Activated naive CD4-positive, alpha-beta T cell treated with anti-CD3 and anti-CD28 coated beads, Interleukin-2, amount 50 U/mL, for 24 hours (primary cell): ENCODE data around the gene CDKAL1.
"Not testable (repeated sequence)": the region's sequence is repeated elsewhere in the genome, so short reads cannot be mapped to it uniquely, and the experiment has no call there.

ENCODE experiments used
- H3K27ac Mint-ChIP-seq: one replicate; pipeline ENCODE4 v1.8.0; 2021; ENCODE audit warnings: mild to moderate bottlenecking, mixed read lengths
- H3K27me3 Mint-ChIP-seq: one replicate; pipeline ENCODE4 v1.8.0; 2021; ENCODE audit warnings: mixed read lengths
- H3K36me3 Mint-ChIP-seq: one replicate; pipeline ENCODE4 v1.8.0; 2021; ENCODE audit warnings: mixed read lengths
- H3K4me1 Mint-ChIP-seq: one replicate; pipeline ENCODE4 v1.8.0; 2021; ENCODE audit warnings: mixed read lengths
- H3K4me3 Mint-ChIP-seq: one replicate; pipeline ENCODE4 v1.8.0; 2021; ENCODE audit warnings: mild to moderate bottlenecking, mixed read lengths
- H3K9me3 Mint-ChIP-seq: one replicate; pipeline ENCODE4 v1.8.0; 2021; ENCODE audit warnings: mixed read lengths

The CDKAL1 gene

DNA sequence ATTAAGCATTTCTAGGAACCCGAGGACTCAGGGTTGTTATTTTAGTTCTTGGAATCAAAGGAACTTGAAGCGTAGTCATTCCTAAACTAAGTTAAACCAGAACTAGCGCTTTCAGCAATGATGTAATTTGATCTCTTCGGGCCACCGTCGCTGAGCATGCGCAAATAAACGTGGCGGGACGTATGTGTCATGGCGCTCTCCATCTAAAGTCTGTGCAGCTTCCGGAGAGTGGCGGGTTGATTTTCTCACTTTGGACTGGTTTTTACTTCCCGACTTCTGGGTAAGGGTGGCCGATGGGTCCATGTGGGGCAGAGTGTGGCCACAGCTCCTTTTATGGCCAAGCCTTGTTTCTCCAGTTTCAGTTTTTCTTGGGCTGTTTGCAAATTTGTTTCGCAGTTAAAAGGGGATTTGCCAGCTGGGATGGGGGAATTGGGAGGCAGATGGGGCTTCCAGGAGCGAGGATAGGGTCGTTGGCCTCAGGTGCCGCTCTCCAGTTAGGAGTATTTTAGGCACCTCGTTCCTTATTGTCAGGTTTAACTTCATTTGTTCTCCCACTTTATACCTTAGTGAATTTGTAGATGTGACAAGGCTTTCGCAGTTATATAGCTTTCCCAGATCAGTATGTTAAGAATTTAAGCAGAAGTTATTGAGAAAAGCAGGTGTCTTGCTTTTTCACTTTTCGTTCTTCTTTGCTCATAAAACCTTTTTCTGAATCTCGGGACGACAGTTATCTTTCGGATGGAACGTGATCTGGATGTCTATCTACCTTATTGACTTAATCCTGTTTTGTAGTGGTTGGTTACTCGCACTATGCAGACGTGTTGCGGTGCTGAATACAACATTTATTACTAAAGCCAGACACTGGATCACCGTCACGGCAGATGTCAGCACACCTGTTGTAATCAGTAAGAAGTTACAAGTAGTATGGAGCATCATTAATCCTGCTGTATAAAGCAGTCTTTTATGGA, at the start of gene CDKAL1:
CDKAL1 (plus strand) TSS at position 163 of the 968 bp plus-strand sequence. CDS start 11,894 bp downstream, outside the sequence.
- peaks cover 44% of the 10 kb centered on the region for H3K4me1 Mint-ChIP-seq
- H3K4me3 Mint-ChIP-seq = peak within 1 kb of the TSS; percentile 99
- peaks cover 10% of the 10 kb centered on the region for H3K36me3 Mint-ChIP-seq
- peak within 1 kb of the TSS; percentile 99 for H3K27ac Mint-ChIP-seq
- H3K27me3 Mint-ChIP-seq = peaks cover 1% of the 10 kb centered on the region
- H3K9me3 Mint-ChIP-seq = no peaks in the 10 kb centered on the region

DNA sequence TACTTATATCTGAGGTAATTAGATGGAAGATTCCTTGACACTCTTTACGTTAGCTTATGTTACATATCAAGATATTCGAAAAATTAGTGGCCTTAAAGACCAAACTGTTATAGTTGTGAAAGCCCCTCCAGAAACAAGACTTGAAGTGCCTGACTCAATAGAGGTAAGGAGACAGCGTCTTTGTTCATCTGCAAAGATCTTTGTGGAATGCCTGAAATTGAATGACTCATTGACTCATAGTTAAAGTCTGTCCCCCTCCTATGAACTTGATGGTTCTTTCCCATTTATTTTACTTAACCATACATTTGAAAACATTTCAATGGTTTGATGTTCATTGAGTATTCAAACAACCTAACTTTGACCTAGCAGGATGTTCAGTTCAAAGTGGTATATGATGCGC, 47.6 kb upstream of the CDKAL1 start:
- no peak overlapping the region for H3K4me3 Mint-ChIP-seq
- peaks cover 20% of the 10 kb centered on the region for H3K36me3 Mint-ChIP-seq
- no peaks in the 10 kb centered on the region for H3K9me3 Mint-ChIP-seq
- H3K4me1 Mint-ChIP-seq = no peaks in the 10 kb centered on the region
- H3K27me3 Mint-ChIP-seq = no peaks in the 10 kb centered on the region
- peak overlapping the region; percentile 4 for H3K27ac Mint-ChIP-seq

DNA sequence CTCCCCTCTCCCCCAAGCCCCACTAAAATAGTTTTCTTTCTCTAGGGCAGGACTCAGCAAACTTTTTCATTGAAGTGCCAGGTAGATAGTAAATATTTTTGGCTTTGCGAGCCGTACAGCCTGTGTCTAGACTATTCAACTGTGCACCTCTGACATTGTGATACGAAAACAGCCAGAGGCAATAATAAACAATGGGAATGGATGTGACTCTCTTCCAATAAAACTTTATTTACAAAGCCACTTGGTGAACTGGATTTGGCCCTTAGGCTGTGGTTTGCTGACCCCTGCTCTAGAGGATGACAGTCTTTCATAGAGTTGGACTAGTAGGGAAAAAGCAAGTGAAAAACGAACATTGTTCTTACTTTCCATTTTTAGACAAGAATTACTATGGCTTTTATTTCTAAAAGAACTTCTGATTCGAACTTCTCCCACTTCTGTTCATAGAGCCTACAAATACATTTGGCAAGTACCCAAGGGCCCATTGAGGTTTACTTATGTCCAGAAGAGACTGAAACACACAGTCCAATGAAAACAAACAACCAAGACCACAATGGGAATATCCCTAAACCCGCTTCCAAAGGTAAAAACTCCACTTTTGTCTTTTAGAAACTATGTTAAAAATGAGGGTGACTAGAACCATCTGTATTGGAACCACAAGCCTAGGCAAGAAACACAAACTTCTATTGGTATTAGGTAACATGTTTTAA, 46.4 kb upstream of the CDKAL1 start:
- H3K27me3 Mint-ChIP-seq = no peaks in the 10 kb centered on the region
- H3K36me3 Mint-ChIP-seq = peaks cover 19% of the 10 kb centered on the region
- H3K4me3 Mint-ChIP-seq = no peak overlapping the region

DNA sequence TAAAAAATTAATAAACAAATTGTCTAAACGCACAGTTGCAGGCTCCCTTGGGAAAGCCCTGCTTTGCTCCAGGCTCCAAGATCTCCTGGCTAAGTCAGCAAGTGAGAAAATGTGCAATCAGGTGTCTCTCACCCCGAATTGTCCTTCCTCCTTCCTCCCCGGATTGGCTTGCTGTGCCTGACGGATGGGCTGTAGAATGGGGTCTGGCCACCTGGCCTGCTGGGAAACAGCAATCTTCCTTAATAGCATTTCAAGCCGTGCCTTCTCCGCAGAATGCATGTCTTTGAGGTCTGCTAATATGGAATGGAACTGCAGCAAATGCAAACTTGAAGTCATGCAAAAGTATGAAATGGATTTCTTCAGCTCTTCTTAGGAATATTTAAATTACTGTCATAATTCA, 43.7 kb upstream of the CDKAL1 start:
- Mint-ChIP-seq H3K27ac (peak overlapping the region; percentile 35), H3K4me3 (no peak overlapping the region), H3K4me1 (no peaks in the 10 kb centered on the region), H3K27me3 (no peaks in the 10 kb centered on the region), H3K9me3 (no peaks in the 10 kb centered on the region), H3K36me3 (peaks cover 15% of the 10 kb centered on the region)

More for the DNA sequence above, 46.4 kb upstream of the CDKAL1 start:
- Mint-ChIP-seq H3K9me3 (no peaks in the 10 kb centered on the region), H3K27ac (no peak overlapping the region), H3K4me1 (no peaks in the 10 kb centered on the region)

DNA sequence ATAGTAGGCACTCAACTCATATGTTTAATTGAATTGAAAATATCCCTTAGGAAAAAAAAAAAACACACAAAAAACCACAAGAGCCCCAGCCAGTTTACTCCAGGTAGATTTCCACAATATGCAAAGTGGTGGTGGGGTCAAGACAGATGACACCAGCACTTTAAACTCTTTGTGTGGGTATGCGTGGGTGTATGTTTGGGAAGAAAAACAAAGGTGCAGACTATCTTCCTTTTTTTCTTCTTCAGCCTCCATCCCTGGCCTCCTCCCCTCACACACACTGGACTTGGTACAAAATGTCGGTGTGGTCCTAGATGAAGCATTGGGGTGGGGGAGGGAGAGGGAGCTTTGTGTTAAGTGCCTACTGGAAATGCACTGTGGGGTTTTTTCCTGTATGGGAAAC, 42.2 kb upstream of the CDKAL1 start:
- Mint-ChIP-seq H3K27me3 (no peaks in the 10 kb centered on the region), H3K9me3 (no peaks in the 10 kb centered on the region), H3K27ac (no peak overlapping the region)

DNA sequence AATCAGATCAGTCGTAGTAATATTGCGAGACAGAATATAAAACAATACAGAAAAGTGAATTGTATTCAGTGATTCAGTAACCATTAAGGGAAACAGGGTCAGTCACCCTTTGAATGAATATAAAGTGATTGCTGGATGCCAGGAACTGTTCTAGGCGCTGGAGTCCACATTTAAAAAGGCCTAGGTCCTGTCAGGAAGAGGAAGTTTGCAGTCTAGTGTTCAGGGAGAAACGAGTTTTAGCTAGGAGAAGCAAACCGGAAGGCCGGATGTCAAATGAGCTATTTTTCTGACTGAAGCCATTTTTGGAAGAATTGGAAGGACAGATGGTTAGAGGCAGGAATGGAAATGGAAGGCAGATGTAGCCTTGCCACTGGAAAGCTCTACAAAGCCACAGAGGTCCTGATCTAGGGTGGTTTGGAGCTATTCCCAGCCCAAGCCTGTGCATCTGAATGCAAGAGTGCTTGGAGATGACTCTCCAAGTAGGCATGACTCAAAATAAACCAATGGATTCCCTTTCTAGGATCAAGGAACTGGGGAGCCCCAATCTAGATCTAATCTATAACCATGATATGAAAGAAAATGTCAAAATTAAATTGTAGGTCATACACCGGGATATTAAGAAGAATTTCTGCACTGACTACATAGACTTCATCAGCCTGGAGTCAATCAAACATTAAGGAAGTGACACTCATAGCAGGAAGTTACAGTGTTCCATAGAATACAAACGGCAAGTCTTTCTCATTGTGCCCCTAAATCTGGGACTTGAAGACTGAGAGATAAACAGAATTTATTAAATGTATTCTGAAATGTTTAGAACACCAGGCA, 36.8 kb upstream of the CDKAL1 start:
- Mint-ChIP-seq H3K4me1 (no peaks in the 10 kb centered on the region), H3K27me3 (no peaks in the 10 kb centered on the region), H3K4me3 (no peak overlapping the region), H3K36me3 (peaks cover 2% of the 10 kb centered on the region), H3K27ac (no peak overlapping the region), H3K9me3 (no peaks in the 10 kb centered on the region)

More for the DNA sequence above, 42.2 kb upstream of the CDKAL1 start:
- Mint-ChIP-seq H3K4me3 (no peak overlapping the region), H3K36me3 (peaks cover 9% of the 10 kb centered on the region), H3K4me1 (no peaks in the 10 kb centered on the region)

DNA sequence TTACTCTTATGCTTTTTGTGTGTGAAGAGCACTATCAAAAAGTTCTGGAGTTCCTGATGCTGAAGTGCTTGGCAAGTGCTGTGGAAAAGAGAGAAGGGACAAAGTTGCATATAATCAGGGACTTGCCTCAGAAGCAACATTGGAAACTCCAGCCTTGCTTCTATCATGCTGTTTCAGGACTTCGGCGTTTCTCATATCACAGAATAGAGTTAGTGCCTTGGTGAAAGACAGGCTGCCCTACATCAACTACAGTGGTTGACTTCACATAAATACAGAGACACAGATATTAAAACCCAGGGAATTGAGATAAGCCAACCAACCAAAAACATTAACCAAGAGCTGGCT, 36.2 kb upstream of the CDKAL1 start:
- Mint-ChIP-seq H3K9me3 (no peaks in the 10 kb centered on the region), H3K4me1 (no peaks in the 10 kb centered on the region), H3K4me3 (no peak overlapping the region), H3K36me3 (peaks cover 2% of the 10 kb centered on the region), H3K27me3 (no peaks in the 10 kb centered on the region), H3K27ac (no peak overlapping the region)

DNA sequence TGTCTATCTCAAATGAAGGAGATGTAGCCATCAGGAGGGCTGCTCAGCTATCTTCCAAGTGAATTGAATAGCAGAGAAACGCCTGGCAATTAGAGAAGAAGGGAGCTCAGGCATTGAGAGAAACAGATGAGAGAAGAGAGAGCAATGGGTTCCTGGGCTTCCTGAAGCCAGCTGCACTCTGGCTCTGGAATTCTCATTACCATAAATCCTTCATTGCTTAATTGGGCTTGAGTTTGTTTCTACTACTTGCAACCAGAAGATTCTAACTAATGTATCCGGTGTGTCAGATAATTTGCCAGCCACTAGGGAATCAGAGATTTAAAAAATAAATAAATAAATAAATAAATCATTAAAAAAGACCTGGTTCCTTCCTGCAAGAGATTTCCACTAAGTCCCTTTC, 25.0 kb upstream of the CDKAL1 start:
- Mint-ChIP-seq H3K4me1 (no peaks in the 10 kb centered on the region), H3K27ac (no peak overlapping the region), H3K27me3 (no peaks in the 10 kb centered on the region), H3K36me3 (no peaks in the 10 kb centered on the region), H3K9me3 (no peaks in the 10 kb centered on the region), H3K4me3 (no peak overlapping the region)

DNA sequence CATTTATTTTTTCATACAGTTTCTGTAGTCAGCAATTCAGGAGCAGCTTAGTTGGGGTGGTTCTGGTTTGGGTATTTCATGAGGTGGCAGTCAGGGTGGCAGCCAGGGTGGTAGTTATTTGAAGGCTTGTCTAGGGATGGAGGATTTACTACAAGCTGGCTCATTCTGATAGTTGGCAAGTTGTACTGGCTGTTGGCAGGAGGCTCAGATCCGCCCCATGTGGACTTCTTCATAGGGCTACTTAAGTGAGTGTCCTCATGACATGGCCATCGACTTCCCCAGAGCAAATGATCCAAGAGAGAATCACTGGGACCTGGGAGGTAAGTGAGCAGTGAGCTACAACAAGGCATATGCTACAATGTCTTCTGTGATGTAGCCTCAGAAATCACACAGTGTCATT, 22.4 kb upstream of the CDKAL1 start:
- no peaks in the 10 kb centered on the region for H3K27me3 Mint-ChIP-seq
- H3K9me3 Mint-ChIP-seq = no peaks in the 10 kb centered on the region
- no peak overlapping the region for H3K27ac Mint-ChIP-seq
- H3K4me1 Mint-ChIP-seq = no peaks in the 10 kb centered on the region
- no peaks in the 10 kb centered on the region for H3K36me3 Mint-ChIP-seq
- no peak overlapping the region for H3K4me3 Mint-ChIP-seq

DNA sequence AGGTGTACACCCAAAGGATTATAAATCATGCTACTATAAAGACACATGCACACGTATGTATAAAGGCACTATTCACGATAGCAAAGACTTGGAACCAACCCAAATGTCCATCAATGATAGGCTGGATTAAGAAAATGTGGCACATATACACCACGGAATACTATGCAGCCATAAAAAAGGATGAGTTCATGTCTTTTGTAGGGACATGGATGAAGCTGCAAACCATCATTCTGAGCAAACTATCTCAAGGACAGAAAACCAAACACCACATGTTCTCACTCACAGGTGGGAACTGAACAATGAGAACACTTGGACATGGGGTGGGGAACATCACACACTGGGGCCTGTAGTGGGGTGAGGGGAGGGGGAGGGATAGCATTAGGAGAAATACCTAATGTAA, 9.0 kb upstream of the CDKAL1 start:
- H3K27ac Mint-ChIP-seq, H3K27me3 Mint-ChIP-seq, H3K4me3 Mint-ChIP-seq, H3K9me3 Mint-ChIP-seq, H3K36me3 Mint-ChIP-seq: not testable (repeated sequence)
- H3K4me1 Mint-ChIP-seq = peaks cover 15% of the 10 kb centered on the region

DNA sequence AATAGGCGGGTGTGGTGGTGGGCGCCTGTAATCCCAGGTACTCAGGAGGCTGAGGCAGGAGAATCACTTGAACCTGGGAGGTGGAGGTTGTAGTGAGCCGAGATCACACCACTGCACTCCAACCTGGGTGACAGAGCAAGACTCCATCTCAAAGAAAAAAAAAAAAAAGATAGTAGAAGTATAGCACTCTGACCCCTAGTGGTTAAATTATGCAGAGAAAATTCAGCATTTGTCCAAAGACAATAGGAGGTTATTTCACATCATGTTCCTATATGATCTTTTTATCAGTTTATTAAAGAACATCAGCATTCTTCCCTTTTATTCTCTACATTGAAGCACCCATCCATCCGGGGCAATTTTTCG, 5.2 kb upstream of the CDKAL1 start:
- not testable (repeated sequence) for H3K4me3 Mint-ChIP-seq, H3K27ac Mint-ChIP-seq, H3K27me3 Mint-ChIP-seq, H3K9me3 Mint-ChIP-seq, H3K36me3 Mint-ChIP-seq
- H3K4me1 Mint-ChIP-seq = peaks cover 15% of the 10 kb centered on the region

DNA sequence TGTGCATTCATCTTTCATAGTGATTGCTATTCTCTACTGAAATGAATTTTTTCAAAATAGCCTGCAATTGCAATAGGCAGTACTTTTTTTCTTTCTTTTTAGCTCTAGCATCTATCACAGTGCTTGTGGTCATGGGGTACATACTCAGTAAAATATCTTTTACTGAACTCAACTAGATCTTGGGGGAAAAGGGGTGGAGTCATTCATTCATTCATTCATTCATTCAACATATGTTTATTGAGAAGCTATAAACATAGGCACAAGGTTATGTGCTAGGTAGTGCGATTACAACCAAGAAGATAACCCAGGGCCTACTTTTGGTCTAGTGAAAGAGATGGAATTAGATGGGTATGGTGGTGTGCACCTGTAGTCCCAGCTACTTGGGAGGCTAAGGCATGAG, 1.4 kb upstream of the CDKAL1 start:
- peaks cover 34% of the 10 kb centered on the region for H3K4me1 Mint-ChIP-seq
- H3K4me3 Mint-ChIP-seq = no peak overlapping the region
- no peak overlapping the region for H3K27ac Mint-ChIP-seq

DNA sequence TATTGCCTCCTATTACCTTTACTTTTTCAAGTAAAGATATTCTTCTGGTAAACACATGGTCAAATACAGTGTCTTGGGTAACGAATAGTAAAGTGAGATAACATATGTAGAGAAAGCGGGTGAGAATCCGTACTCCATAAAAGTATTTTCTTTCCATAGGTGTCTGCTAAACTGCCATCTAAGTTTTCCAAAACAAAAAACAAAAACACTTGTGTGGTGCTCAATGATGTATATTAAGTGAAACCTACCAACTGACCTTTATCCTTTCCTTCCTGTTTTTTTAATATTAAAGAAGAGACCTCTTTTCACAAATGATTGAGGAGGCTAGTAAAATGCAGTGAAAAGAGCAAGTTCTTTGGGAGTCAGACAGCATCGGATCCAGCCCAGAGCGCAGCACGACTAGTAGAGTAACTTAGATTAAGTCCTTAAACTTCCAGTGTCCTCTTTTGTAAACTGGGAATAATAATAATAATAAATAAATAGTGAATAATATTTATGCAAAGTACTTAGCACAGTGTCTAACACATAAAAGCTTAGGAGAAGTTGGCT, 437 bp upstream of the CDKAL1 start:
- no peaks in the 10 kb centered on the region for H3K9me3 Mint-ChIP-seq
- H3K4me1 Mint-ChIP-seq = peaks cover 36% of the 10 kb centered on the region
- H3K4me3 Mint-ChIP-seq = peak overlapping the region; percentile 99
- H3K27me3 Mint-ChIP-seq = peaks cover 1% of the 10 kb centered on the region
- H3K36me3 Mint-ChIP-seq = peaks cover 10% of the 10 kb centered on the region
- H3K27ac Mint-ChIP-seq = peak overlapping the region; percentile 83

More for the DNA sequence above, 1.4 kb upstream of the CDKAL1 start:
- no peaks in the 10 kb centered on the region for H3K9me3 Mint-ChIP-seq
- H3K36me3 Mint-ChIP-seq = peaks cover 8% of the 10 kb centered on the region
- H3K27me3 Mint-ChIP-seq = peaks cover 1% of the 10 kb centered on the region

DNA sequence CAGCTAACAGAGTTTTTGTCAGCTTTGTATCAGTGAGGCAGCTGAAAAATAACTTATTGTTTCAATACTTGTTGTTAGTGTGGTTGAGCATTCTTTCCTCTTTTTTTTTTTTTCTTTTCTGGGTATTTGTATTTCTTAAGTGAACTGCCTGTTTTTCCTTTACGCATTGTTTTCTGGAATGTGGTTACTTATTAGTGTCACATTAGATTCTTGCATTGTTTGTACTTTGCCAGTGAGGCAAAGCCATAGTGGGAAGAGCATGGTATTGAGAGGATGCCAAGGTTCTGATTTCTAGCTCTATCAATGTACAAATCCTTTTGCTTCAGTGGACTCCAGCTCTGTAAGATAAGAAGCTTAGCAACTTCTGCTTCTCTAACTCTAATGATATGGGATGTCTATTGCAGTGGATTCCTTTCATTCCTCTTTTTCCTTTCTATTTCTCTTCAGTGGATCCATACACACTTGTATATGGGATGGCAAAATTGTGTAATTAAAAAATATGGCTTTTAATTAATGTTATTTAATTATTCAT, 3.9 kb downstream of the CDKAL1 start:
- H3K36me3 Mint-ChIP-seq = peaks cover 18% of the 10 kb centered on the region
- peak overlapping the region; percentile 31 for H3K27ac Mint-ChIP-seq
- no peaks in the 10 kb centered on the region for H3K9me3 Mint-ChIP-seq
- H3K4me1 Mint-ChIP-seq = peaks cover 73% of the 10 kb centered on the region
- no peaks in the 10 kb centered on the region for H3K27me3 Mint-ChIP-seq
- no peak overlapping the region for H3K4me3 Mint-ChIP-seq

DNA sequence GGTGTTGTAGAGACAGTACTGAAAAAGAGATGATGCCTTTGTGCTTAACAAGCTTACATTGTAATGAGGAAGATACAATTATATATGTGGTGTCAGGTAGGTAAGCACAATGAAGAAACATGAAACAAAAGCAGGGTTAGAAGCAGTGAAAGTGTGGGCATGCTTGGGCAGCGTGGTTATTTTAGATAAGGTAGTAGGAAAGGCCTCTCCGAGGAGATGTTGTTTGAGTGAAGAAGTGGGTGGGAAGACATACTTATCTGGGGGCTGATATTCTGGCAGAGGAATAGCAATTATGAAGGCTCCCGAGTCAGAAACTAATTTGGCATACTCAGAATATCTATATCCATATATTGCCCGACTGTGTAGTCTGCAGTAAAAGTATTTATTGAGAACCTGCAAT, 4.7 kb downstream of the CDKAL1 start:
- Mint-ChIP-seq H3K27me3 (no peaks in the 10 kb centered on the region), H3K36me3 (peaks cover 18% of the 10 kb centered on the region), H3K4me3 (no peak overlapping the region), H3K27ac (no peak overlapping the region), H3K4me1 (peaks cover 72% of the 10 kb centered on the region), H3K9me3 (no peaks in the 10 kb centered on the region)
